Measurements from ENCODE around the gene SLFN12L. TPM values are rescaled to one million over a fixed set of nuclear protein-coding genes. Genes with fewer than 3 reads are reported as not detected.

Gene SLFN12L
- total and polyA plus RNA-seq, 9 of the 15 experiments (the other 6 are each of a cell fraction or from before 2014, with no cell fraction given), result 0.04 to 0.31 (median 0.08) TPM; not detected in 3

DNA sequence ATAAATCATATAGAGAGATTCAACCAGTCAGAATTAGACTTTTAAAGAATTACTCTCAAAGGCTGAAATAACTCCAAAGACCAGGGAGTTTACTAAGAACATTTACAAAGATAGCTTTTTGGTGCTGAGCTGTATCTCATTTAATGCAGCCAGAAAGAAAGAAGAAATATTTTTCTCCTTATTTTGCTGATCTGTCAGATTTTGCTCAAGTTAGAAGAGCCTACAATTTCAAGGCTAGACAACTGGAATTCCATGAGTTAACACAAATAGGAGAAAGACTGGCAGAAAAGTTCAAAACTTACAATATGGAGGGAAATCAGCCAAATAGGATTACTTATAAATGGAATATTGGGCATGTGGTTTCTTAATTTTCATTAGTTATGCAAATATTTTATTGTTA is 99.0 kb downstream of the SLFN12L start (continued):
- TF ChIP-seq TBL1XR1 (IDR thresholded peaks at IDR 0.05; ENCODE audit: low read length in 2 of 2) (no peak), C11orf30 (IDR thresholded peaks at IDR 0.05; ENCODE audit: low read depth) (peak; percentile 60), ZNF384 (IDR thresholded peaks at IDR 0.05; ENCODE audit: low read depth, low read length) (no peak), DIDO1 (tag; IDR thresholded peaks at IDR 0.05; ENCODE audit: low read depth) (no peak)
- TF ChIP-seq, protein P1, sequence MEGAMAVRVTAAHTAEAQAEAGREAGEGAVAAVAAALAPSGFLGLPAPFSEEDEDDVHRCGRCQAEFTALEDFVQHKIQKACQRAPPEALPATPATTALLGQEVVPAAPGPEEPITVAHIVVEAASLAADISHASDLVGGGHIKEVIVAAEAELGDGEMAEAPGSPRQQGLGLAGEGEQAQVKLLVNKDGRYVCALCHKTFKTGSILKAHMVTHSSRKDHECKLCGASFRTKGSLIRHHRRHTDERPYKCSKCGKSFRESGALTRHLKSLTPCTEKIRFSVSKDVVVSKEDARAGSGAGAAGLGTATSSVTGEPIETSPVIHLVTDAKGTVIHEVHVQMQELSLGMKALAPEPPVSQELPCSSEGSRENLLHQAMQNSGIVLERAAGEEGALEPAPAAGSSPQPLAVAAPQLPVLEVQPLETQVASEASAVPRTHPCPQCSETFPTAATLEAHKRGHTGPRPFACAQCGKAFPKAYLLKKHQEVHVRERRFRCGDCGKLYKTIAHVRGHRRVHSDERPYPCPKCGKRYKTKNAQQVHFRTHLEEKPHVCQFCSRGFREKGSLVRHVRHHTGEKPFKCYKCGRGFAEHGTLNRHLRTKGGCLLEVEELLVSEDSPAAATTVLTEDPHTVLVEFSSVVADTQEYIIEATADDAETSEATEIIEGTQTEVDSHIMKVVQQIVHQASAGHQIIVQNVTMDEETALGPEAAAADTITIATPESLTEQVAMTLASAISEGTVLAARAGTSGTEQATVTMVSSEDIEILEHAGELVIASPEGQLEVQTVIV (CRISPR knock-in tag; IDR thresholded peaks at IDR 0.05; ENCODE audit: borderline replicate concordance), result no peak

DNA sequence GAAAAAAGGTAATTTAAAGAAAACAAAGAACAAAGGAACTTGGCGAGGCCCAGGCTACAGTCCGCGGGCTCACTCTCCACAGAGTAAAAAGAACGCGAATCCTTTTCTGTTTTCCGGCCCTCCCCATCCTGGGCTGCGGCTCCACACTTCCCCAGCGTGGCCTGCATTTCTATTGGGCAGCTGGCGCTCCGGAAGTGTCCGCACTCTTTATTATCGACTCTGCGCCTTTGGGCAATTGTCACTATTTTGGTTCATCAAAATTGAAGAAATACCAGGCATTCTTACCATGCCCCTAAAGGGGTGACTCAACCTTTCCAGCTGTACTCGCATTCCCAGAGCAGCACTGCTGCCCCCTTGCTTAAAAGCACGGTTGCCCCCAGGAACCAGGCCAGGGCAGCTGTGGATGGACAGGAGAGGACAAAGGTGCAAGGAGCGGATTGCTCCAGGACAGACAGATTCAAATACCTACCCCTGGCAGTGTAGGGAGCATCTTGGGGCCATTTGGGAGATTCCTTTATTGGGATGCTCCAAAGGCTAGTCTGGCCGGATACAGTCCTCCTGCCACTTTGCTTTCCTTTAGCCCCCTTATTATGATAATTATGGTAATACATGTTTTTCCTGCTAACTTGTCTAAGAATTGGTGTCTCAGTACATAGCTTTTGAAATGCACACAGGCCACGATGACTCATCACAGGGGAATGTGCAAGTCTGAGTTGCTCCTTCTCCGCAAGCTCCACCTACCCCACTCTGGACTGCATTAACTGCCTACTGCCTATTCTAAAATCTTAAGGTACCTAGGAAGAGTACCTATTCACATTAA is 104.2 kb downstream of the SLFN12L start:
- peak; percentile 95 for ATAC-seq
- no peaks in the 10 kb centered on the region for H3K9me1 ChIP-seq (ENCODE audit: control insufficient read depth, insufficient read depth, low read length)
- POLR2A ChIA-PET, result interaction anchor here (0.8 to 1.9 kb wide), 3 partner anchors 15 to 656 kb away, joined by 3 to 6 read pairs (median 3); partner anchors contain the start of gene SLFN13
- WGBS (ENCODE audit: insufficient coverage, low coverage, missing lambda C conversion rate), result 36% methylated on average over 19 of the region's 19 CpGs
- no peak overlapping the region for H3K9ac ChIP-seq (ENCODE audit: insufficient read depth in 1 of 2, low read depth in 2 of 2, low read length in 2 of 2)
- no peak overlapping the region for H3K27ac ChIP-seq (ENCODE audit: extremely low read depth, low read depth, low read length)
- H4K20me1 ChIP-seq (replicated peaks; ENCODE audit: control insufficient read depth, insufficient read depth, low read length), result no peaks in the 10 kb centered on the region
- FAIRE-seq, result peak; percentile 93
- peaks cover 0 to 7% of the 10 kb centered on the region in 2 experiments; a peak in 2 of 5 replicates for H3K4me1 ChIP-seq (replicated peaks in 1 of 2; ENCODE audit: control insufficient read depth in 2 of 2, insufficient read depth in 2 of 2, low read length in 2 of 2)
- H3K36me3 ChIP-seq (ENCODE audit: control insufficient read depth, insufficient read depth, low read length), result no peaks in the 10 kb centered on the region
- intact Hi-C loops (cut with micrococcal nuclease) (loop anchor here (10.0 kb wide), 1 partner anchor 102 kb away; the partner anchor contains the start of gene SLFN12L), in situ Hi-C loops (cut with MboI) (no loop called here)
- no peak overlapping the region for H2AFZ ChIP-seq (ENCODE audit: low read depth, low read length)
- BruUV-seq (replicated peaks), result no TSS peak
- H3K27me3 ChIP-seq (ENCODE audit: control insufficient read depth in 2 of 2, insufficient read depth in 2 of 2, low read length in 2 of 2), result peaks cover 20 to 23% of the 10 kb centered on the region in 2 experiments; a peak in 4 of 5 replicates
- peak overlapping the region; percentile 10; the same call in 1 of the 2 replicates for H3K4me2 ChIP-seq (ENCODE audit: insufficient read depth, low read length)
- CTCF ChIA-PET (ENCODE audit: low intra/inter-chr PET ratio), result no interaction called here
- no peak overlapping the region for H3K4me3 ChIP-seq
- DNase-seq (ENCODE audit: extremely low read depth in 1 of 4, low spot score in 3 of 4), result peak; percentile 52 to 72 (median 66)
- H3K9me3 ChIP-seq (replicated peaks; ENCODE audit: control insufficient read depth, insufficient read depth, low read depth, low read length), result no peaks in the 10 kb centered on the region
- no peaks in the 10 kb centered on the region for H3K79me2 ChIP-seq (ENCODE audit: control insufficient read depth, insufficient read depth, low read length)
- TF ChIP-seq SMARCE1 (IDR thresholded peaks at IDR 0.05) (0 out of 2 replicates have a peak, but pooled peaks have one; percentile 39), PCBP2 (IDR thresholded peaks at IDR 0.05; ENCODE audit: low read depth, low read length, poor library complexity, severe bottlenecking) (no peak), MAFG (tag; conservative IDR thresholded peaks at IDR 0.05) (peak; percentile 61), ATF3 (IDR thresholded peaks at IDR 0.05) (peak; percentile 97), ATF3 (CRISPR knock-in tag; conservative IDR thresholded peaks at IDR 0.05) (peak; percentile 90), ZNF699 (CRISPR knock-in tag; IDR thresholded peaks at IDR 0.05; ENCODE audit: insufficient replicate concordance) (no peak), JUND (IDR thresholded peaks at IDR 0.05; ENCODE audit: borderline replicate concordance, low read depth, low read length) (peak; percentile 99), JUND (tag; IDR thresholded peaks at IDR 0.05; ENCODE audit: borderline replicate concordance, low read depth, low read length) (peak; percentile 99), ZNF232 (CRISPR knock-in tag; IDR thresholded peaks at IDR 0.05) (no peak), SMARCA4 (IDR thresholded peaks at IDR 0.05) (0 out of 2 replicates have a peak, but pooled peaks have one; percentile 51), FOS (IDR thresholded peaks at IDR 0.05; ENCODE audit: extremely low read depth, insufficient read length) (peak; percentile 35)

All from K562 (cell line).